HL-60 (cell line): ENCODE measurements around the gene SKP1.
"Not testable (repeated sequence)": the region's sequence is repeated elsewhere in the genome, so short reads cannot be mapped to it uniquely, and the experiment has no call there.

Experiments used
- DNase-seq, 2 experiments: peaks; one replicate each; pipeline ENCODE4 v3.0.0-alpha.2; 2010 to 2020; ENCODE audit warnings: low read depth in 1 of 2, low spot score in 1 of 2
- H3K27ac ChIP-seq: fragments of 250-450 bp; sonication (Bioruptor Pico); replicated peaks from 2 replicates; pipeline ENCODE4 v1.5.1; 2020; ENCODE audit warnings: mild to moderate bottlenecking, moderate library complexity
- H3K27me3 ChIP-seq: fragments of 250-450 bp; sonication (Bioruptor Pico); 2 replicates; pipeline ENCODE4 v1.5.1; 2021; ENCODE audit warnings: mild to moderate bottlenecking, moderate library complexity; ENCODE audit not compliant: insufficient read depth, poor library complexity, severe bottlenecking
- H3K4me3 ChIP-seq: replicated peaks from 2 replicates; pipeline ENCODE4 v1.5.1; 2011; ENCODE audit warnings: mild to moderate bottlenecking, control low read depth, low read length; ENCODE audit not compliant: insufficient read depth
- CTCF ChIP-seq: IDR thresholded peaks from one replicate; pipeline ENCODE4 v1.5.1; 2011; ENCODE audit warnings: low read length, control low read depth, inconsistent platforms; ENCODE audit not compliant: insufficient read depth
- GABPA ChIP-seq: IDR thresholded peaks from 2 replicates; pipeline ENCODE4 v1.6.1; 2012; ENCODE audit warnings: low read depth
- POLR2AphosphoS5 ChIP-seq: IDR thresholded peaks from 2 replicates; pipeline ENCODE4 v1.6.1; 2012; ENCODE audit warnings: low read depth
- REST ChIP-seq: IDR thresholded peaks from 2 replicates; pipeline ENCODE4 v1.6.1; 2012; ENCODE audit warnings: low read depth; ENCODE audit not compliant: insufficient replicate concordance
- SPI1 ChIP-seq: IDR thresholded peaks from 2 replicates; pipeline ENCODE4 v1.6.1; 2012; ENCODE audit warnings: low read depth, mild to moderate bottlenecking, borderline replicate concordance

SKP1 gene

GRCh38 chr5:134223406-134224248 is 46.9 kb upstream of the SKP1 start:
- no peak for TF ChIP-seq GABPA
- no peak for TF ChIP-seq REST
- TF ChIP-seq POLR2AphosphoS5: no peak
- TF ChIP-seq SPI1: no peak
- no peak for TF ChIP-seq CTCF
- no peak overlapping the region for H3K27ac ChIP-seq
- peak overlapping the region; percentile 76 for H3K4me3 ChIP-seq
- H3K27me3 ChIP-seq: no peaks in the 10 kb centered on the region
- no peak for DNase-seq

- H3K27ac ChIP-seq, H3K4me3 ChIP-seq, DNase-seq, H3K27me3 ChIP-seq: not testable (repeated sequence)
Measured at GRCh38 chr5:134221690-134222089, 44.9 kb upstream of the SKP1 start.

- H3K27ac ChIP-seq: no peak overlapping the region
- DNase-seq: no peak
- no peak overlapping the region for H3K4me3 ChIP-seq
- no peak for TF ChIP-seq REST
- no peak for TF ChIP-seq CTCF
- no peak for TF ChIP-seq POLR2AphosphoS5
- TF ChIP-seq SPI1: no peak
- TF ChIP-seq GABPA: no peak
- no peaks in the 10 kb centered on the region for H3K27me3 ChIP-seq
Measured at GRCh38 chr5:134215757-134216156, 39.0 kb upstream of the SKP1 start.

- H3K27ac ChIP-seq, H3K27me3 ChIP-seq, H3K4me3 ChIP-seq, DNase-seq: not testable (repeated sequence)
Measured at GRCh38 chr5:134211263-134212031, 34.7 kb upstream of the SKP1 start.
